Measurements from ENCODE around the gene B4GALNT1.
"Not testable (repeated sequence)": the region's sequence is repeated elsewhere in the genome, so short reads cannot be mapped to it uniquely, and the experiment has no call there.

The B4GALNT1 gene

GRCh38 chr12:57632958-57633840 lies at the start of gene B4GALNT1:
B4GALNT1 (minus strand) TSS chr12:57633201; CDS start chr12:57632132, 1,069 bp downstream.
- peak; percentile 87 for DNase-seq

GRCh38 chr12:57679697-57680096 lies 46.7 kb upstream of the B4GALNT1 start:
- DNase-seq = no peak

GRCh38 chr12:57677947-57678346 lies 44.9 kb upstream of the B4GALNT1 start:
- DNase-seq = not testable (repeated sequence)

GRCh38 chr12:57674691-57675090 lies 41.7 kb upstream of the B4GALNT1 start:
- DNase-seq = no peak

- no peak for DNase-seq
These were observed 39.8 kb upstream of the B4GALNT1 start for GRCh38 chr12:57672801-57673200.

GRCh38 chr12:57671811-57672210 lies 38.8 kb upstream of the B4GALNT1 start:
- not testable (repeated sequence) for DNase-seq

- DNase-seq = not testable (repeated sequence)
These were observed 36.7 kb upstream of the B4GALNT1 start for GRCh38 chr12:57669691-57670090.

GRCh38 chr12:57666897-57667296 lies 33.9 kb upstream of the B4GALNT1 start:
- DNase-seq = no peak

- not testable (repeated sequence) for DNase-seq
These were observed 32.2 kb upstream of the B4GALNT1 start for GRCh38 chr12:57665066-57665820.

GRCh38 chr12:57661376-57661775 lies 28.4 kb upstream of the B4GALNT1 start:
- no peak for DNase-seq

GRCh38 chr12:57658890-57659289 lies 25.9 kb upstream of the B4GALNT1 start:
- DNase-seq = no peak

GRCh38 chr12:57657744-57658143 lies 24.7 kb upstream of the B4GALNT1 start:
- DNase-seq = no peak

GRCh38 chr12:57656408-57656807 lies 23.4 kb upstream of the B4GALNT1 start:
- not testable (repeated sequence) for DNase-seq

- no peak for DNase-seq
These were observed 22.7 kb upstream of the B4GALNT1 start for GRCh38 chr12:57655541-57656240.

GRCh38 chr12:57654042-57654441 lies 21.0 kb upstream of the B4GALNT1 start:
- no peak for DNase-seq

- DNase-seq = not testable (repeated sequence)
These were observed 13.7 kb upstream of the B4GALNT1 start for GRCh38 chr12:57646659-57647049.

GRCh38 chr12:57645990-57646658 lies 13.1 kb upstream of the B4GALNT1 start:
- DNase-seq = peak; percentile 7

- peak; percentile 62 for DNase-seq
These were observed 8.9 kb upstream of the B4GALNT1 start for GRCh38 chr12:57641699-57642442.

GRCh38 chr12:57640175-57641042 lies 7.4 kb upstream of the B4GALNT1 start:
- no peak for DNase-seq

GRCh38 chr12:57638096-57638495 lies 5.1 kb upstream of the B4GALNT1 start:
- no peak for DNase-seq

- DNase-seq = no peak
These were observed 4.4 kb upstream of the B4GALNT1 start for GRCh38 chr12:57637364-57637763.

Measured in NCI-H146 (cell line).